Occipital lobe (tissue), 2 donors: ENCODE measurements around the gene MYLIP. TPM values are rescaled to one million over a fixed set of nuclear protein-coding genes. Genes with fewer than 3 reads are reported as not detected.

Source experiments
- small RNA-seq: library from RNA; depleted of rRNA; stranded (forward); fragments of <200 nt; gene quantifications from one replicate; pipeline ENCODE3, GENCODE V24; 2014
- total RNA-seq: library from RNA; depleted of rRNA; stranded (reverse); fragments of >200 nt; gene quantifications from one replicate; pipeline ENCODE4 v1.2.3, GENCODE V29; 2014

Gene MYLIP
- total RNA-seq, 1 donor from 2014 or later = 66.6 TPM

Small RNA genes lying within 50 kb of the gene (small RNA-seq; reads per million reads assigned to genes)
- not detected for gene MIR4639

Other genes with a start within 250 kb of the MYLIP start
- 1.9 TPM for gene GMPR, start 109.5 kb downstream of the MYLIP start, total RNA-seq